Breast epithelium (tissue), 3 donors: Measurements from ENCODE around the gene D2HGDH.

Source experiments
- POLR2A ChIP-seq: fragments of 450-650 bp; IDR thresholded peaks from one replicate; pipeline ENCODE4 v1.6.1; 2016; ENCODE audit warnings: antibody characterized with exemption, mild to moderate bottlenecking, moderate library complexity
- TF ChIP-seq, protein P1 (sequence below), 3 donors: fragments of 450-650 bp; IDR thresholded peaks; one replicate each; pipeline ENCODE4 v1.5.1; 2016 to 2017; ENCODE audit warnings: antibody characterized with exemption in 3 of 3, mild to moderate bottlenecking in 3 of 3, moderate library complexity in 3 of 3

- TF ChIP-seq POLR2A, result no peak
- TF ChIP-seq, protein P1, sequence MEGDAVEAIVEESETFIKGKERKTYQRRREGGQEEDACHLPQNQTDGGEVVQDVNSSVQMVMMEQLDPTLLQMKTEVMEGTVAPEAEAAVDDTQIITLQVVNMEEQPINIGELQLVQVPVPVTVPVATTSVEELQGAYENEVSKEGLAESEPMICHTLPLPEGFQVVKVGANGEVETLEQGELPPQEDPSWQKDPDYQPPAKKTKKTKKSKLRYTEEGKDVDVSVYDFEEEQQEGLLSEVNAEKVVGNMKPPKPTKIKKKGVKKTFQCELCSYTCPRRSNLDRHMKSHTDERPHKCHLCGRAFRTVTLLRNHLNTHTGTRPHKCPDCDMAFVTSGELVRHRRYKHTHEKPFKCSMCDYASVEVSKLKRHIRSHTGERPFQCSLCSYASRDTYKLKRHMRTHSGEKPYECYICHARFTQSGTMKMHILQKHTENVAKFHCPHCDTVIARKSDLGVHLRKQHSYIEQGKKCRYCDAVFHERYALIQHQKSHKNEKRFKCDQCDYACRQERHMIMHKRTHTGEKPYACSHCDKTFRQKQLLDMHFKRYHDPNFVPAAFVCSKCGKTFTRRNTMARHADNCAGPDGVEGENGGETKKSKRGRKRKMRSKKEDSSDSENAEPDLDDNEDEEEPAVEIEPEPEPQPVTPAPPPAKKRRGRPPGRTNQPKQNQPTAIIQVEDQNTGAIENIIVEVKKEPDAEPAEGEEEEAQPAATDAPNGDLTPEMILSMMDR (IDR thresholded peaks at IDR 0.05), result no peak
Observed at GRCh38 chr2:241796209-241796608, 61.8 kb downstream of the D2HGDH start.
